NCI-H128 (cell line): ENCODE results near the gene CHRNA4.
"Not testable (repeated sequence)": the region's sequence is repeated elsewhere in the genome, so short reads cannot be mapped to it uniquely, and the experiment has no call there.

Source experiments
- DNase-seq: peaks from one replicate; lab custom pipeline; 2025; ENCODE audit not compliant: unreplicated experiment; lab: John Stamatoyannopoulos, UW

CHRNA4 gene

DNA sequence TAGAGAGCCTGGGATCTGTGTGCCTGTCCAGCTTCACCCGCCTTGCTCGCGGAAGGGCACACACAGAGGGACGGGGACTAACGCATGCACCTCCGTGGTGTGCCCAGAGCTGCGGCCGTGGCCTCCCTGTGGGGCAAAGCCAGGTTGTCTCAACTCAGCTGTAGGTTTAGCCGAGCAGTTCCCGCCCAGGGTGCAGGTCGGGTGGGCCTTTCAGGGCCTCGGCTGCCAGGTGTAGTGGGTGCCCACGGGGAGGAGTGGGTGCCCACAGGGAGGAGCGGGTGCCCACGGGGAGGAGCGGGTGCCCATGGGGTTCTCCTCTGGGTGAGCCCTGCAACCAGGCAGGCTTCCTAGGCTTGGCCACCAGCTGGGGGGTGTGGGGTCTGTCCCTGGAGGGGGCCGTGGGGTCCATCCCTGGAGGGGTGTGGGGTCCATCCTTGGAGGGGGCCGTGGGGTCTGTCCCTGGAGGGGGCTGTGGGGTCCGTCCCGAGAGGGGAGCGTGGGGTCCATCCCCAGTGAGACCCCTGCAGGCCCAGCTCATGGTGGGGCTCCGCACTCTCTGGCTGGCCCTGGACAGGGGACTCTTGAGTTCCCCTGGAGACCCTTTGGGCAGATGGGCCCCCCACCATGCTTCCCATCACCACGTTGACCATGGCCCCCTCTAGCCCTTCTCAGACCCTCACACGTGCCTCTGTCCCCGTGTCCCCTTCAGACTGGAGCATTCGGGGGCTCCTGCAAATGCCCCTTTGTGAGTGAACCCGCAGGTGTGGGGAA is 37.8 kb upstream of the CHRNA4 start:
- DNase-seq = no peak

DNA sequence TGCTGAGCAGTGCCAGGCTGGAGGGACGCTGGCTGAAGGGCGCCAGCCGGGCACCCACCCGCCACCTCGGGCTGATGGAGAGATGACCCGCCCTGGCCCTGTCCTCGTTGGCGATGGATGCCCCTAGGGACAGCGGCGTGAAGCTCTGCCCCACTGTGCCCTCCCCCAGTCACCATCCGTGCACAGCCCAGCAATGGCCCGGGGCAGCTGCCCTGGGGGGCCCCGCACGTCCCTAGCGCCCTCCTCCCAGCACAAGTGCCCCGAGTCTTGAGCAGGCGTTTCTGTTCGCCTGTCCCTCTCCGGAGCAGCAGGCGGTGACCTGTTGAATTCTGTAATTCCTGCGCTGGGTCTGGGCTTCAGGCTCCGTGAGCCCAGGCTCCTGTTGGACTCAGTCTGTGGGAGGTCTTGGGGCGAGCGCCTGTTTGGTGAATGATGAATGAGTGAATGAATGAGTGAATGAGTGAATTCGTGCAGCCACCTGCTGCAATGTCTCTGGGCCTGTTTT is 36.8 kb upstream of the CHRNA4 start:
- no peak for DNase-seq

DNA sequence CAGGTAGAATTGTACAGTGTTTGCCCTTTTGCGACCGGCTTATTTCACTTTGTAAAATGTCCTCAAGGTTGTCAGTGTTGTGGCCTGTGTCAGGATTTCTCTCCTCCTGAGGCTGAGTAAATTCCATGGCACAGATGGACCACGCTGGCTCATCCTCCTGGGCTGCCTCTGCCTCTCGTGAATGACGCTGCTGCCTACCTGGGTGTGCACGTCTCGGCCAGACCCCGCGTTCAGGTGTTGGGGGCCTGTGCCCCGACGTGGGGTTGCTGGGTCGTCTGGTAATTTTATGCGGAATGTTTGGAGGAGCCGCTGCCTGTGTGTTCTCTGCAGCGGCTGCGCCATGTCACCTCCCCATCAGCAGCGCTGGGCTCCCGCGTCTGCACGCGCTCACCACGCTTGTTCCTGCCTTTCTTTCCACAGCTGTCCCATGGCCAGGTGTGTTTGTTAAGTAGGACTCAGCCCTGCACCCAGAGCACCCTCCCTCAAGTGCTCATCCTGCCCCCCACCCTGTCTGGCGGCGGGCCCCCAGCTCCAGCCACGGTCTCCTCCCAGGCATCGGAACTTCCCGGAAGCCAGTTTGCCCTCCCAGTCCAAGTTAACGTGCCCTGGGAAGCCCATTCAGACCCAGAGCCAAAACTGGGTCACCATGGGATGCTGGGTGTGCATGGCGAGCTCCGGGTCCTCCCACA is 36.1 kb upstream of the CHRNA4 start:
- no peak for DNase-seq

DNA sequence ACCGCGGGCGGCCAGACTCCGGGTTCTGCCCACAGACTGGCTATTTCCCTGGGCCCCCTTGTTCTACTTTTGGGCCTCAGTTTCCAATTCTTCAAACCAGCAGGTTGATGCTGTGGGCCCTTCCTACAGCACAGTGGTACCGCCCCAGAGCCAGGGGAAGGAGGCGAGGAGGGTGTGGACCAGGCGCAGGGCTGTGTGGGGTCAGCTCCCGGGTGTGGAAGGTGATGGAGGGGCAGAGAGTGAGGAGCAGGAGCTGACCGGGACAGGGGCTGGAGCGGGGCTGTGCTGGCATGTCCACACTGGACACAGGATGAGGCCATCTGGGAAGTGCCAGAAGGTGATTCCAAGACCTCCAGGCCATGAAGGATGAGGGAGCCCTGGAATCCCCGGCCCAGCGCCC is 35.2 kb upstream of the CHRNA4 start:
- no peak for DNase-seq

DNA sequence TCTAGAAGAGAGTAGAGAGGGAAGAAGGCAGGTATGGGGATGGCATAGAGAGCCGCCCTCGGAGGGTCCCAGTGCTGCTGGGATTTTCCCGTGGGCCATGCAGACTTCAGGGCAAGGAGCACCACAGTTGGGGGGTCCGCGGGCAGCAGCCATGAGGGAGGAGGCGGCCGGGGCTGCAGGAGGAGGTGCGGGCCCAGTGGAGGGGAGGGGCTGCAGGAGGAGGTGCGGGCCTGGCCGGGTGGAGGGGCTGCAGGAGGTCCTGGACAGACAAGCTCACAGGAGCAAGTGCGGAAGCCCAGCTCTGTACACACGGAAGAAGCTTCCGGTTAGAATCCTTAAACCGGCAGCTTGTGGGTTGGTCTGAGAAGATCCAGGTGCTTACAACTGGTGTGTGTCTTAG is 34.6 kb upstream of the CHRNA4 start:
- no peak for DNase-seq

DNA sequence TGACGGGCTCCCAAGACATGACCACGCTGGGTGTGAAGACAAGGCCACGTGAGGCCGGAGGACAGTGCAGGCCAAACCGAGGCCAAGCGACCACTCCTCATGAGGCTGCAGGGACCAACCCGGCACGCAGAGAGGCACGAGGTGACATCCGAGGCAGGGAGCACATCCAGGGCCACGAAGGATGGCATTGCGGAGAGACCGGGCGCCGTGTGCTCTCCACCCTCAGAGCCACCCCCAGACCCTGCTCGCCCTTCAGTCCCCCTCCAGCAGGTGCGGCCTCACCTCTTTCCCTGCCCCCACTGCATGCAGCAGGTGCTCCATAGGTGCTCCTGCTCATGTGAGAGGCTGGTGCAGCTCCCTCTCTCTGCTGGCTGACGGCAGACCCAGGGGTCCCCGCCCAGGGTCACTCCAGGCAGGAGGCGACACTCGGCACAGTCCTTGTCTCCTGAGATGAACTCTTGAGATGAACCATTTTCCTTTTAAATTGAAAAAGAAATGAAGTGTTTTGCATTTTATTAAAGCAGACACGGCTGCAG is 33.8 kb upstream of the CHRNA4 start:
- no peak for DNase-seq

DNA sequence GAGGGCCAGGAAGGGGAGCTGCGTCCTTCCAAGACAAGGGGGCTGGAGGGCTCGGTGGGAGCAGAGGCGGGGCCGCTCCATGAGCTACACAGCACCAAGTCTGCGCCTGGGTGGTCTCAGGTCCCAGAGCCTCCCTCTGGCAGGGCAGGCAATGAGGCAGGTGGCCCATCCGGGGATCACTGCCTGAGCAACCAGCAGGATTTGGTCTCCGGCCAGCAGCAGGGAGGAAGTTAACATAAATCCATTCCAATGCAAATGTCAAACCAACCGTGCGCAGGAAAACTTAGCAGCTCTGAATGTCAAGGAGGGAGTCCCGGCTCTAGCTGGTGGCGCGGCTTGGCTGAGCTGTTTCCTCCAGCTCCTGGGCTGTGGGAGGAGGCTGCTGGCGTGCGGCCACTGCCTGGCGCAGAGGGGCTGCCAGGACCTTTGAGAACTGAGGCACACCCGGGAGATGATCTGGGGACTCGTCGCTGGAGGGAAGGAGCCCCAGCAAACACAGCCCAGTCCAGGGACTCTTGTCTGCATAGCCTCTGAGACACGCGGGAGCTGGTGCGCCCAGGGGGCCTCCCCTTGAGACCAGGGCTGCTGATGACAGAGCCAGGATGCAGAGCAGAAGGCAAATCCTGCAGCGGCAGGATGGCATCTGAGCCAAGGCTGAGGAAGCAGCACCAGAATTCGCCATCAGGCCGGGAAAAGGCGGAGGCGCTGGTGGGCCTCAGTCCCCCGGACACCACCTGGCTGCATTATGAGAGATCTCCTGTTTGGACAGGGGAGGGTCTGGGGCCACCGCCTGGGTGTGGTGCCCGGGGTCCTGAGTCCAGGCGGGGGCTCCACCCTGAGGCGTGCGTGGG is 33.1 kb upstream of the CHRNA4 start:
- DNase-seq = no peak

DNA sequence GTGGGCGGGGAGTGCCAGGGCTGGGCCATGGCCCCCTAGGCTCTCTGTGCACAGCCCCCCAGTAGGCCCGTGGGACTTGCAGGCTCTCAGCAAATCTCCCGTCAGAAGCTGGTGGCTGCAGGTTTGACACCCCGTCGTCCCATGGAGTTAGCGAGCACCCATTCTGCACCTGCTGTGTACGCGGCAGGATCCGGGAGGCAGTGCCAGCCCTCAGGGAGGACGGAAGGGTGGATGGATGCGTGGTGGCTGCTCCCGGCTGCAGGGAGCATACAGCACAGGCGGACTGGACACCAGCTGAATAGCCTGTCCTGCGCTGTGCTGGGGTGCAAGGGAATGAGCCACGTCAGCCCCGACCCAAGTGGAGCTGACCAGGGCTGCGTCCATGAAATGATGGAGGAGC is 32.4 kb upstream of the CHRNA4 start:
- DNase-seq = no peak

DNA sequence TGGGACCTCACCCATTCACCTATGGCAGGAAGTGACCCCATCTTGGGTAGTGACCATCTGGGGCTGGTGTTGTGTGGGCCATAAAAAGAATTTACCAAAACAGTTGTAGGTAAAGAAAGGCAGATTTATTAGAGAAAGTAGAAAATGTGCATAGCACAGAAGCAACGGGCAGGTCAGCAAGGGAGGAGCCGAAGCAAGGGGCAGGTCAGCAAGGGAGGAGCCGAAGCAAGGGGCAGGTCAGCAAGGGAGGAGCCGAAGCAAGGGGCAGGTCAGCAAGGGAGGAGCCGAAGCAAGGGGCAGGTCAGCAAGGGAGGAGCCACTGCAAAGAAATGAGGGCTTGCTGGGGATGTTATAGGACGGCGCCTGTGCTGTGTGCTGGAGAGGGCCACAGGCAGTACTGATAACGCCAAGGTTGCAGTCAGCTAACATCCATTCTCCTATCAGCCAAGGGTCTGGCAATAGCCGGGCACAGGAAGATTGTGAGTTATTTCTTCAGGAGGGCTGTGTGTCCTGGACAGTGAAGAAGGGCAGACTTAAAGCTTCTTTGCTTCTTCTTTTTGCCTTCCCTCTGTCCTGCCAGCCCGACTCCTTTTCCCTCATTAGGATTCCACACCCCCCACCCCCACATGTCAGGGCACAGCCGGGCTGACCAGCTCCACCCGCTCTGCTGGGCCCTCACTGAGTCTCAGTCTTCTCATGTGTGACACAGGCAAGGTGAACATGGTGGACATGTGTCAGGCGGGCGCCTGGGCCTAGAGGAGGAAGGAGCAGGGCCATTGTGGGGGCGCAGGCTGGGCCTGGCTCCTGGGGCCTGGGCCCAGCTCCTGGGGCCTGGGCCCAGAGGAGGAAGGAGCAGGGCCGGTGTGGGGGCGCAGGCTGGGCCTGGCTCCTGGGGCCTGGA is 31.6 kb upstream of the CHRNA4 start:
- no peak for DNase-seq

DNA sequence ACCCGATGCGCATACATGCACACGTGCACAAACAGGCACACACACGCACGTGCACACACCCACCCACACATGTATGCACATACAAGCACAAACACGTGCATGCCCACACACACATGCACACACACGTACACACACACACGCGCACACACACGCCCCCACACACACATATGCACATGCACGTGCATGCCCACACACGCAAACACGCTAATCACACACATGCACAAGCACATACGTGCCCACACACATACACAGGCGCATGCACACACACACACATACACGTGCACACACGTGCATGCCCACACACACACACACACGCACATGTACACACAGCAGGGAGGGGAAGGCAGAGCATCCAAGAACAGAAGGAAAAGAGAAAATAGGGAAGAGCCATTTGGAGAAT is 26.8 kb upstream of the CHRNA4 start:
- no peak for DNase-seq

DNA sequence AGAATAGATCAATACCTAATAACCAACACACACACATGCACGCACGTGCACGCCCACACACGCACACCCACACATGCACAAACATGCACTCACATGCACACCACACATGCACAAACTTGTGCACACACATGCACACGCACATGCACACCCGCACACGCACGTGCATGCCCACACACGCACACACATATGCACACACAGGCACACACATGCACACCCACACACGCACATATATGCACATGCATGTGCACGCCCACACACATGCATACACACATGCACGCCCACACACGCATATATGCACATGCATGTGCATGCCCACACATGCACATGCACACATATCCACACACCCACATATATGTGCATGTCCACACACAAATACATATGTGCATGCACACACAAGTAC is 26.2 kb upstream of the CHRNA4 start:
- DNase-seq = no peak

DNA sequence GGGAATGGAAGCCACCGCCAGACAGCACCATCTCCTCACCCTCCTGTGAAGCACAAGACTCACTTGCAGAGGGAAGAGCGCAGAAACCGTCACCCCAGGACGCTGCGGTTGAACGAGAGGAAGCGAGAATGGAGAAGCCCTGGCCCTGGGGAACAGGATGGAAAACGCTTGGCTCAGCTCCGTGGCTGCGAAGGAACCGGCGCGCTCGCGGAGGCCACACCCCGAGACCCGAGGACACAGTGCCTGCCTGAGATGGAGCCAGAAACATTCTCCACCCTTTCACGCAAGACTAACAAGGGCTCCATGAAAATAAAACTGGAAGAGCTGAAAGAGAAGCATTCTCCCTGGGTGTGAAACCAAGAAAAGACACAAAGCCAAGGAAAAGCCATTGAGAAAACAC is 25.3 kb upstream of the CHRNA4 start:
- DNase-seq = no peak

DNA sequence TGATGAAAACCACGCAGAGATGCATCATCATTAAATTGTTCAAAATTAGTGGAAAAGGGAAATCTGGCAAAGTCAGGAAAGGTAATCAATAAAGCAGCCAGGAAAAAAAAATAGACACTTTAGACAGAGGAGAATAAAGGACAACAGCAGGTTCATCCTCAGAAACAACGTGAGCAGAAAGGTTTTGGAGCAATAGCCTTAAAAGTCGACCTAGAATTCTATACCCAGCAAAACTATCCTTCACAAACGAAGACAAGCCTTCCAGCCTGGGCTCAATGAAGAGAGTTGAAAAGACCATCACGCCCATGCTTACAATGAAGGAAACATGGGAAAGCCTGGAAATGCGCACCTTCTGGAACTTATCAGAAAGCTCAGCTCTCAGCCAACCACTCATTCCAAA is 24.7 kb upstream of the CHRNA4 start:
- DNase-seq = no peak

DNA sequence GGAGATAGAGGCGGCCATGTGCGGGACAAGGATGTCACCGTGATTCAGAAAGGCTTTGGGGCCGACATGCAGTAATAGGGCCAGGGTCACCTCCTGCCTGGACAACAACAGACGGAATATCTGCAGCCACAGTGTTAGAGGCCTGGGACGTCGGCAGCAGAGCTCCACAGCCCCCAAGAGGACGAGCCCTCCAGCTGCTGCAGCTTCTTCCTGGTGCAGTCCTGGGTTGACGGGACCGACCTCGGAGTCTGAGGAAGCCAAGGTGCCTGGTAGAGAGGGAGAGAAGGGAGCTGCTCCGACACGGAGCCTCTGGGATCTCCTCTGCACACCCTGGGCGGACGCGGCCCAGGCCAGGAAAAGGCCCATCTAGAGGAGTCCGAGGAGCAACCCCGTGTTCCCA is 23.2 kb upstream of the CHRNA4 start:
- no peak for DNase-seq

DNA sequence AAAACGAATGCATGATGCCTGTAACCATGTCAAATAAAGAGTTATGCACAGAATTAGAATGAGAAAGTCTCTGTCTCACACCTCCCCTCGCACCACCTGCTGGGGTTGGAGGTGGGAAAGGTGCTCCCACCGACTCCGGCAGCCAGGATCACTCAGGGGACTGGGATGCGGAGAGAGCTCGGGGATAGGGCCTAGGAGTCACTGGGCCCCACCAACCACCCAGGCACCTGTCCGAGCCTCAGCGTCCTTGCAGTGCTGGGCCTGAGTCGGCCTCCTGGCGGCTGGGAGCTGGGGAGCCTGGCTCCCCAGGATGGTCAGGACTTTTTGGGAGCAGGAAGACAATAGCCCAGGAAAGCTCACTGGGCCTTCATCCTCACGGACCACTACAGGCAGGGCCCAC is 22.4 kb upstream of the CHRNA4 start:
- DNase-seq = no peak

DNA sequence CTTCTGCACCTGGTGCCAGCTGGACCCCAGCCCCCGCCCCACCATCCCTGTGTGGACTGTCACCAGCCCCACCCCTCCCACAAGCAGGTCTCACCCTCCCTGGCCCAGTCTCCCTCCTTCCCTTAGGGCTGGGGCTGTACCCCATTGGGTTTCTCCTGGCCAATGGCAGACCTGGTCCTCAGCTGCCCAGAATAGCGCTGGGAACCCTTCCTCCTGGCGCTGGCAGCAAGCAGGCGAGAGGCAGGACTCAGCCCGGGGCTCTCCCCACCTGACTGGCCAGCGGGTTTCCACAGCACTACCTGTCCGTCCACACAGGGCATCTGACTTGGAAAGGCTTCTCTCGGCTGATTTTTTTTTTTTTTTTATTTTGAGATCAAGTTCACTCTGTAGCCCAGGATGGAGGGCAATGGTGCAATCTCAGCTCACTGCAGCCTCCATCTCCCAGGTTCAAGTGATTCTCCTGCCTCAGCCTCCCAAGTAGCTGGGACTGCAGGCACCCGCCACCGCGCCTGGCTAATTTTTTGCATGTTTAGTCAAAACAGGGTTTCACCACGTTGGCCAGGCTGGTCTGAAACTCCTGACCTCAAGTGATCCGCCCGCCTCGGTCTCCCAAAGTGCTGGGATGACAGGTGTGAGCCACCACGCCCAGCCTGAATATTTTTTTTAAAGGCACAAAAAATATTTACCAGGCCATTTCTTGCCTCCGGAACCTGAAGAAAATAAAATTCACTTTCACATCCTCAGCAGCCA is 21.6 kb upstream of the CHRNA4 start:
- DNase-seq = no peak

DNA sequence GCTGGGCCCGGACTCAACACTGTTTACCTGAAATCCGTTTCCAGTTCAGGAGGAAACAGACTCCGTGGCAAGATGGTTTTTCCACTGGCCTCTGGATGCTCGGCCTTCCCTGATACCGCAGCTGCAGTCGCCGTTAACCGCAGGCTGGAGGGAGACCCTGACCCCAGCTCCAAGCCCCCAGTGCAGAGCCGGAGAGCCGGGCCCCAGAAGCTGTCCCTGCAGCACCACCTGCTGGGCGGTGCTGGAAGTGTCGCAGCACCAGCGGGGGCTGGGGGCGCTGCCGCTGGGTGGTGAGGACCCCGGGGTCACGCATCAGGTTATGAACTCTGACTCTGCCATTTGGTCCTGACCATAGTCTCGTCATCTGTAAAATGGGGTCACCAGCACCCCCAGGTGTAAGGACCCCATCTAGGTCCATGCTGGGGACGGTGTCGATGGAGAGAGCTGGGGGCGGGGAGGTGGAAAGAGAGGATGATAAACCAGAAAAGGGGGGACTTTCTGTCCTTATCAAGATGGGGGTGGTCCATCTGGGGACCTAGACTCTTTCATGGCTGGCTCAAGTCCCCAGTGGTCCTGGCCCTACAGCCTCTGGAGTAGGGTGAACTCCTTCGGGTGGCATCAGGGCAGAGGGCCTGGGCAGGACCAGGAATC is 20.8 kb upstream of the CHRNA4 start:
- DNase-seq = no peak

DNA sequence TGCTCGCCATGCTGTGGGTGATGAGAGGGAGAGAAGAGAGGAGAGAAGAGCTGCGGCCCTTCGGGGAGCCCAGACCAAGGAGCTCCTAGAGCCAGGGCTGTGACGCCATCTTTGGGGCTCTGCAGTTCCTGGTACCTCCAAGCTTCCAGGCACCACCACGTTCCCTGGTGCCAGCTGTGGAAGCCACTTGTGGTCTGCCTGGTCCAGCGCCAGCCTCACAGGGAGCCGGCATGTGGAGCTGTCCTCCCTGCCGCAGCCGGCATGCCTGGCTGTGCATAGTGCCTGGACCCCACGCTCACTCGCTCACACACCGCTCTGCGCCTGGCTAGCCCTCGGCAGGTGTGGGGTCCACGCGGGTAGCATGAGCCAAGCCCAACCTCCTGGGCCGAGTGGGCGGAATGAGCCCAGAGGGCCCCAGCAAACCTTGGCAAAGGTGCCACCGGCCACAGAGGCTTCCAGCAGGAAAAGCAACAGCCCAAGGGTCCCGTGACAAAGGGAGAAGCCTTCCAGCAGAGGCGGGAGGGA is 19.3 kb upstream of the CHRNA4 start:
- no peak for DNase-seq

DNA sequence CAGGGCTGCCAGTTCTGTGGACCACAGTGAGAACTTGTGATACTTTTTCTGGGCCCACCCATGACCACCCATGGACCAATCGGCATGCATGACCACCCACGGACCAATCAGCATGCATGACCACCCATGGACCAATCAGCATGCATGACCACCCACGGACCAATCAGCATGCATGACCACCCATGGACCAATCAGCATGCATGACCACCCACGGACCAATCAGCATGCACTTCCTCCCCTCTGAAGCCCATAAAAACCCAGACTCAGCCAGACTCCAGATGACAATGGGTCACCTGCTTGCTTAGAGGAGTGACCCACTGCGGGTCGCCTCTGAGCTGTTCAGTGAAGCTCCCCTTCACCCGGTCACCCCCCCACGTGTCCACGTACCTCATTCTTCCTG is 18.7 kb upstream of the CHRNA4 start:
- DNase-seq = not testable (repeated sequence)
